ENCODE measurements around the gene TLE3.

- TF ChIP-seq CTCF (IDR thresholded peaks at IDR 0.05; ENCODE audit: insufficient read depth, low read length, poor library complexity, severe bottlenecking) (no peak), EZH2phosphoT487 (conservative IDR thresholded peaks at IDR 0.05; ENCODE audit: low read length) (no peak)
Observed at GRCh38 chr15:70002897-70003296, 94.8 kb downstream of the TLE3 start.
